H1 (cell line): Measurements from ENCODE around the gene ARHGEF11. TPM values are rescaled to one million over a fixed set of nuclear protein-coding genes. Genes with fewer than 3 reads are reported as not detected.

ENCODE experiments used
- CTCF ChIA-PET: fragments of 300-600 bp; sonication (Branson Sonifier 250); formaldehyde crosslinking; loops from one replicate; lab custom pipeline; 2021; ENCODE audit not compliant: partially characterized antibody; lab: Charles Lee
- POLR2A ChIA-PET: fragments of 300-600 bp; sonication (Branson Sonifier 250); formaldehyde crosslinking; loops from one replicate; lab custom pipeline; 2021; ENCODE audit warnings: inconsistent platforms; ENCODE audit not compliant: partially characterized antibody; lab: Charles Lee
- DNase-seq, 2 experiments: peaks; one replicate each; pipeline versions ENCODE4 v3.0.0 to v3.0.0-alpha.2; 2010 to 2022; ENCODE audit warnings: low spot score in 2 of 2, low read depth in 1 of 2, mixed read lengths in 1 of 2
- FAIRE-seq: peaks from 2 replicates; lab custom pipeline; 2011; peaks lifted over from hg19 to GRCh38; lab: Jason Lieb, UNC
- H2AFZ ChIP-seq: 2 replicates; pipeline ENCODE4 v1.8.1; 2012; ENCODE audit warnings: low read length, inconsistent platforms
- H2AK5ac ChIP-seq: 2 replicates; pipeline ENCODE4 v1.6.1; 2013; ENCODE audit warnings: low read depth, low read length
- H2BK120ac ChIP-seq: replicated peaks from 2 replicates; pipeline ENCODE3; 2013; ENCODE audit warnings: low read depth, low read length, inconsistent platforms
- H2BK12ac ChIP-seq: 2 replicates; pipeline ENCODE4 v1.6.1; 2013; ENCODE audit warnings: low read depth, low read length
- H2BK15ac ChIP-seq: 2 replicates; pipeline ENCODE4 v1.6.1; 2013; ENCODE audit warnings: low read length
- H2BK20ac ChIP-seq: 2 replicates; pipeline ENCODE4 v1.6.1; 2013; ENCODE audit warnings: low read length
- H2BK5ac ChIP-seq: 2 replicates; pipeline ENCODE4 v1.6.1; 2013; ENCODE audit warnings: low read depth, low read length
- H3K14ac ChIP-seq: 2 replicates; pipeline ENCODE4 v1.6.1; 2013; ENCODE audit warnings: inconsistent platforms; ENCODE audit not compliant: insufficient read length
- H3K18ac ChIP-seq: 2 replicates; pipeline ENCODE4 v1.6.1; 2013; ENCODE audit warnings: low read length; ENCODE audit errors: extremely low read depth
- H3K23ac ChIP-seq: 2 replicates; pipeline ENCODE4 v1.6.1; 2013; ENCODE audit warnings: inconsistent platforms; ENCODE audit not compliant: insufficient read length
- H3K23me2 ChIP-seq: 2 replicates; pipeline ENCODE4 v1.6.1; 2013; ENCODE audit warnings: low read depth, low read length
- H3K27ac ChIP-seq: 2 replicates; pipeline ENCODE4 v1.6.1; 2011; ENCODE audit warnings: low read depth, low read length, inconsistent platforms
- H3K27me3 ChIP-seq, 4 experiments: replicated peaks in 1 of 4; 1 replicate in 1 of 4; 2 replicates in 3 of 4; pipeline versions ENCODE4 v1.6.1 to v1.8.1; 2011 to 2013; ENCODE audit warnings: low read length in 3 of 4, mild to moderate bottlenecking in 3 of 4, inconsistent platforms in 2 of 4, mixed read lengths in 2 of 4, moderate library complexity in 1 of 4; ENCODE audit not compliant: control insufficient read depth in 3 of 4, insufficient read depth in 3 of 4; ENCODE audit errors: extremely low read depth in 1 of 4
- H3K36me3 ChIP-seq, 4 experiments: 2 replicates each; pipeline versions ENCODE4 v1.6.1 to v1.8.1; 2011 to 2013; ENCODE audit warnings: mild to moderate bottlenecking in 4 of 4, low read length in 3 of 4, moderate library complexity in 2 of 4, control low read depth in 1 of 4, inconsistent platforms in 1 of 4; ENCODE audit not compliant: insufficient read depth in 4 of 4, control insufficient read depth in 2 of 4
- H3K4ac ChIP-seq: replicated peaks from 2 replicates; pipeline ENCODE3; 2013; ENCODE audit warnings: low read length, low read depth, mixed read lengths, inconsistent platforms; ENCODE audit not compliant: insufficient read length
- H3K4me1 ChIP-seq, 4 experiments: replicated peaks in 1 of 4; 1 replicate in 1 of 4; 2 replicates in 3 of 4; pipeline versions ENCODE4 v1.6.1 to v1.8.1; 2011 to 2013; ENCODE audit warnings: low read length in 3 of 4, inconsistent platforms in 2 of 4, mixed read lengths in 1 of 4; ENCODE audit not compliant: insufficient read depth in 4 of 4, control insufficient read depth in 3 of 4
- H3K4me2 ChIP-seq, 2 experiments: 2 replicates each; pipeline versions ENCODE4 v1.6.1 to v1.8.1; 2011 to 2013; ENCODE audit warnings: low read depth in 2 of 2, low read length in 2 of 2, control low read depth in 1 of 2, inconsistent platforms in 1 of 2, mild to moderate bottlenecking in 1 of 2; ENCODE audit not compliant: insufficient read depth in 1 of 2
- H3K4me3 ChIP-seq, 4 experiments: fragments of 200-600, 300-600 bp in 1 of 4; sonication (generic), shearing (Covaris generic), sonication (Bioruptor Twin) in 1 of 4; 2 replicates each; pipeline versions ENCODE4 v1.5.1 to v1.8.1; 2011 to 2016; ENCODE audit warnings: low read length in 4 of 4, low read depth in 3 of 4, control low read depth in 2 of 4, inconsistent platforms in 2 of 4, mild to moderate bottlenecking in 2 of 4, mixed read lengths in 1 of 4, moderate library complexity in 1 of 4; ENCODE audit not compliant: insufficient read depth in 2 of 4; ENCODE audit errors: extremely low read depth in 1 of 4
- H3K56ac ChIP-seq: replicated peaks from 2 replicates; pipeline ENCODE3; 2013; ENCODE audit warnings: low read depth, mild to moderate bottlenecking, mixed read lengths, low read length, inconsistent platforms; ENCODE audit not compliant: insufficient read length
- H3K79me1 ChIP-seq: 2 replicates; pipeline ENCODE4 v1.6.1; 2013; ENCODE audit warnings: low read depth, low read length, control low read depth
- H3K79me2 ChIP-seq, 2 experiments: 2 replicates each; pipeline versions ENCODE4 v1.6.1 to v1.8.1; 2012 to 2013; ENCODE audit warnings: low read length in 2 of 2, mild to moderate bottlenecking in 2 of 2, inconsistent platforms in 1 of 2; ENCODE audit not compliant: insufficient read depth in 2 of 2, control insufficient read depth in 1 of 2
- H3K9ac ChIP-seq, 4 experiments: replicated peaks in 1 of 4; 1 replicate in 1 of 4; 2 replicates in 3 of 4; pipeline versions ENCODE4 v1.6.1 to v1.8.1; 2011 to 2013; ENCODE audit warnings: low read depth in 3 of 4, low read length in 3 of 4, control low read depth in 2 of 4, mild to moderate bottlenecking in 2 of 4, moderate library complexity in 2 of 4, inconsistent platforms in 1 of 4; ENCODE audit errors: extremely low read depth in 1 of 4
- H3K9me3 ChIP-seq, 2 experiments: 2 replicates each; pipeline versions ENCODE4 v1.6.1 to v1.8.1; 2012 to 2013; ENCODE audit warnings: mild to moderate bottlenecking in 2 of 2, moderate library complexity in 2 of 2, control low read depth in 1 of 2, inconsistent platforms in 1 of 2, low read depth in 1 of 2, low read length in 1 of 2, mixed read lengths in 1 of 2; ENCODE audit not compliant: insufficient read depth in 2 of 2
- H4K20me1 ChIP-seq, 2 experiments: replicated peaks in 1 of 2; 2 replicates each; pipeline versions ENCODE3 to v1.8.1; 2011 to 2013; ENCODE audit warnings: inconsistent platforms in 2 of 2, low read length in 2 of 2, mild to moderate bottlenecking in 1 of 2; ENCODE audit not compliant: insufficient read depth in 2 of 2, control insufficient read depth in 1 of 2
- H4K5ac ChIP-seq: 2 replicates; pipeline ENCODE4 v1.6.1; 2013; ENCODE audit warnings: low read length, low read depth, mixed read lengths, inconsistent platforms; ENCODE audit not compliant: insufficient read length
- H4K8ac ChIP-seq: 2 replicates; pipeline ENCODE4 v1.8.0; 2013; ENCODE audit warnings: mild to moderate bottlenecking, moderate library complexity, low read length, inconsistent platforms; ENCODE audit not compliant: insufficient read depth; ENCODE audit errors: extremely low read depth
- H4K91ac ChIP-seq: replicated peaks from 2 replicates; pipeline ENCODE3; 2013; ENCODE audit warnings: low read length, mixed read lengths, inconsistent platforms; ENCODE audit not compliant: insufficient read length
- CBX5 ChIP-seq: fragments of 300-800, 300-1000 bp; sonication (generic); IDR thresholded peaks from 2 replicates; pipeline ENCODE4 v1.7.1; 2016; ENCODE audit warnings: antibody characterized with exemption, low read length, low read depth
- CBX8 ChIP-seq: fragments of 300-800, 300-1000 bp; sonication (generic); IDR thresholded peaks from 2 replicates; pipeline ENCODE4 v1.7.1; 2016; ENCODE audit warnings: low read depth, low read length, borderline replicate concordance
- KDM5A ChIP-seq: fragments of 200-600 bp; IDR thresholded peaks from 2 replicates; pipeline ENCODE4 v1.7.1; 2012; ENCODE audit warnings: mild to moderate bottlenecking, low read length, inconsistent platforms, mixed read lengths
- MAFK ChIP-seq: IDR thresholded peaks from 2 replicates; pipeline ENCODE4 v1.6.1; 2012; ENCODE audit warnings: low read depth, mild to moderate bottlenecking, improper control_type of control experiment, low read length
- NRF1 ChIP-seq: IDR thresholded peaks from 2 replicates; pipeline ENCODE4 v1.6.1; 2011; ENCODE audit warnings: mild to moderate bottlenecking, low read depth, low read length, improper control_type of control experiment
- PHF8 ChIP-seq: fragments of 200-600 bp; sonication (generic); conservative IDR thresholded peaks from 2 replicates; pipeline ENCODE4 v1.7.1; 2012; ENCODE audit warnings: low read depth, mild to moderate bottlenecking, inconsistent platforms, low read length, moderate library complexity
- RFX5 ChIP-seq: IDR thresholded peaks from 2 replicates; pipeline ENCODE4 v1.6.1; 2011; ENCODE audit warnings: low read depth, low read length, improper control_type of control experiment, borderline replicate concordance
- SIRT6 ChIP-seq: IDR thresholded peaks from one replicate; pipeline ENCODE4 v1.7.1; 2012; ENCODE audit warnings: low read length, inconsistent platforms
- SP1 ChIP-seq: IDR thresholded peaks from 2 replicates; pipeline ENCODE4 v1.6.1; 2011; ENCODE audit warnings: low read depth, low read length
- SP2 ChIP-seq: IDR thresholded peaks from 2 replicates; pipeline ENCODE4 v1.6.1; 2012; ENCODE audit warnings: mild to moderate bottlenecking, low read length, inconsistent platforms
- SUZ12 ChIP-seq: fragments of 200-600 bp; sonication (generic); IDR thresholded peaks from 2 replicates; pipeline ENCODE4 v1.6.1; 2012; ENCODE audit warnings: mild to moderate bottlenecking, inconsistent platforms, low read length, moderate library complexity, mixed read lengths
- TAF1 ChIP-seq: IDR thresholded peaks from 2 replicates; pipeline ENCODE4 v1.6.1; 2011; ENCODE audit warnings: mild to moderate bottlenecking, low read depth, low read length
- ZNF274 ChIP-seq: IDR thresholded peaks from 2 replicates; pipeline ENCODE4 v1.7.0; 2012; ENCODE audit warnings: low read length, borderline replicate concordance; ENCODE audit errors: extremely low read depth
- WGBS, 2 experiments: shearing (Covaris generic) in 1 of 2; methylation state at CpG; one replicate each; pipeline versions ENCODE4 v1.1.6 to v1.1.7; 2013 to 2015; ENCODE audit warnings: low lambda C conversion rate in 2 of 2, mixed read lengths in 2 of 2, inconsistent platforms in 1 of 2, low coverage in 1 of 2, missing lambda C conversion rate in 1 of 2; ENCODE audit not compliant: insufficient replicate concordance in 2 of 2, insufficient coverage in 1 of 2, insufficient read length in 1 of 2; ENCODE audit errors: extremely low coverage in 1 of 2, missing lambda C conversion rate in 1 of 2; 5-methylcytosine and 5-hydroxymethylcytosine counted together
- polyA plus RNA-seq, 7 experiments: library from polyadenylated mRNA; depleted of rRNA in 3 of 7; stranded (reverse) in 5 of 7; unstranded in 2 of 7; fragments of >200 nt in 5 of 7; fragments of 200-250 nt in 2 of 7; gene quantifications; 1 replicate in 5 of 7; 2 replicates in 1 of 7; 4 replicates in 1 of 7; pipeline versions ENCODE4 v1.2.1 to v1.2.3, GENCODE V29; 2011 to 2013; ENCODE audit warnings: missing spikeins in 2 of 7, mixed read lengths in 2 of 7
- total RNA-seq: library from RNA; stranded (reverse); fragmentation: NEBNext Ultra II Directional; extraction: Animal tissue kit (Norgen Biotek cat#: 25700); gene quantifications from 2 replicates; pipeline ENCODE4 v1.2.1, GENCODE V29; 2021
- TF ChIP-seq, protein P1 (sequence below): IDR thresholded peaks from 2 replicates; pipeline ENCODE4 v1.6.1; 2011; ENCODE audit warnings: low read length, improper control_type of control experiment

ARHGEF11 gene
- total and polyA plus RNA-seq, 2 of the 8 experiments (the other 6 are each of a cell fraction or from before 2014, with no cell fraction given), result 19.9 to 33.1 TPM

GRCh38 chr1:157035121-157035520, 10.4 kb downstream of the ARHGEF11 start:
- Histone ChIP-seq H4K5ac (no peak overlapping the region), H3K9ac (no peak overlapping the region), H3K27ac (no peak overlapping the region), H4K20me1 (peaks cover 0 to 5% of the 10 kb centered on the region in 2 experiments), H3K56ac (no peak overlapping the region), H2BK12ac (no peak overlapping the region), H3K4me3 (no peak overlapping the region), H4K91ac (no peak overlapping the region), H2AK5ac (no peak overlapping the region), H3K4ac (no peak overlapping the region), H3K4me1 (peaks cover 0 to 9% (median 2%) of the 10 kb centered on the region in 4 experiments; a peak in 4 of 7 replicates), H2AFZ (no peak overlapping the region), H3K18ac (no peak overlapping the region), H3K79me1 (peaks cover 12% of the 10 kb centered on the region; the same call in 1 of the 2 replicates), H3K4me2 (no peak overlapping the region), H2BK15ac (no peak overlapping the region), H3K9me3 (no peaks in the 10 kb centered on the region), H3K23ac (no peak overlapping the region), H3K79me2 (peaks cover 8 to 75% of the 10 kb centered on the region in 2 experiments), H3K23me2 (no peaks in the 10 kb centered on the region), H2BK5ac (no peak overlapping the region), H4K8ac (no peak overlapping the region), H2BK20ac (no peak overlapping the region), H3K14ac (no peak overlapping the region), H3K27me3 (no peaks in the 10 kb centered on the region), H3K36me3 (no peaks in the 10 kb centered on the region), H2BK120ac (no peak overlapping the region)
- CTCF ChIA-PET, result no interaction called here
- no peak for TF ChIP-seq ZNF274
- no peak for TF ChIP-seq TAF1
- TF ChIP-seq SIRT6, result no peak
- TF ChIP-seq NRF1, result no peak
- no peak for TF ChIP-seq SP1
- no peak for TF ChIP-seq MAFK
- TF ChIP-seq PHF8, result no peak
- TF ChIP-seq KDM5A, result no peak
- no peak for TF ChIP-seq CBX5
- TF ChIP-seq, protein P1, sequence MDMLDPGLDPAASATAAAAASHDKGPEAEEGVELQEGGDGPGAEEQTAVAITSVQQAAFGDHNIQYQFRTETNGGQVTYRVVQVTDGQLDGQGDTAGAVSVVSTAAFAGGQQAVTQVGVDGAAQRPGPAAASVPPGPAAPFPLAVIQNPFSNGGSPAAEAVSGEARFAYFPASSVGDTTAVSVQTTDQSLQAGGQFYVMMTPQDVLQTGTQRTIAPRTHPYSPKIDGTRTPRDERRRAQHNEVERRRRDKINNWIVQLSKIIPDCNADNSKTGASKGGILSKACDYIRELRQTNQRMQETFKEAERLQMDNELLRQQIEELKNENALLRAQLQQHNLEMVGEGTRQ, result no peak
- no peak for TF ChIP-seq SUZ12
- TF ChIP-seq CBX8, result no peak
- TF ChIP-seq RFX5, result no peak
- no peak for TF ChIP-seq SP2
- POLR2A ChIA-PET, result interaction anchor here (2.5 kb wide), 1 partner anchor 9 kb away, joined by 10 read pairs; no protein-coding TSS in a partner anchor
- 97% methylated on average over 3 of the region's 6 CpGs; no CpG with 5 or more reads in 1 of the 2 experiments for WGBS, 2 experiments
- no peak for FAIRE-seq
- no peak for DNase-seq
